NCI-H2227 (cell line): Measurements from ENCODE around the gene TDRD12.
"Not testable (repeated sequence)": the region's sequence is repeated elsewhere in the genome, so short reads cannot be mapped to it uniquely, and the experiment has no call there.

ENCODE experiments used
- DNase-seq: peaks from one replicate; lab custom pipeline; 2025; ENCODE audit not compliant: unreplicated experiment; lab: John Stamatoyannopoulos, UW

TDRD12 gene

GRCh38 chr19:32830231-32831014, 110.9 kb downstream of the TDRD12 start:
- DNase-seq = no peak

GRCh38 chr19:32831611-32832010, 112.0 kb downstream of the TDRD12 start:
- DNase-seq = no peak

- not testable (repeated sequence) for DNase-seq
These were observed 112.5 kb downstream of the TDRD12 start for GRCh38 chr19:32832094-32832493.

GRCh38 chr19:32832825-32833224, 113.3 kb downstream of the TDRD12 start:
- DNase-seq = not testable (repeated sequence)

- DNase-seq = not testable (repeated sequence)
These were observed 113.8 kb downstream of the TDRD12 start for GRCh38 chr19:32833388-32833787.

GRCh38 chr19:32837531-32837930, 118.0 kb downstream of the TDRD12 start:
- DNase-seq = no peak

GRCh38 chr19:32842061-32842460, 122.5 kb downstream of the TDRD12 start:
- DNase-seq = no peak

- DNase-seq = no peak
These were observed 124.2 kb downstream of the TDRD12 start for GRCh38 chr19:32843716-32844245.

- not testable (repeated sequence) for DNase-seq
These were observed 128.5 kb downstream of the TDRD12 start for GRCh38 chr19:32848035-32848434.

- DNase-seq = no peak
These were observed 132.6 kb downstream of the TDRD12 start for GRCh38 chr19:32852216-32852615.

- DNase-seq = not testable (repeated sequence)
These were observed 137.3 kb downstream of the TDRD12 start for GRCh38 chr19:32856818-32857217.

GRCh38 chr19:32857584-32857983, 138.0 kb downstream of the TDRD12 start:
- no peak for DNase-seq

- no peak for DNase-seq
These were observed 138.6 kb downstream of the TDRD12 start for GRCh38 chr19:32858155-32858554.

GRCh38 chr19:32858559-32858958, 139.0 kb downstream of the TDRD12 start:
- no peak for DNase-seq

GRCh38 chr19:32859591-32859990, 140.0 kb downstream of the TDRD12 start:
- DNase-seq = no peak

- no peak for DNase-seq
These were observed 142.0 kb downstream of the TDRD12 start for GRCh38 chr19:32861596-32861995.

GRCh38 chr19:32862173-32862572, 142.6 kb downstream of the TDRD12 start:
- no peak for DNase-seq

- DNase-seq = no peak
These were observed 143.2 kb downstream of the TDRD12 start for GRCh38 chr19:32862741-32863140.

- DNase-seq = no peak
These were observed 143.7 kb downstream of the TDRD12 start for GRCh38 chr19:32863301-32863700.

- DNase-seq = no peak
These were observed 144.3 kb downstream of the TDRD12 start for GRCh38 chr19:32863841-32864240.

GRCh38 chr19:32864318-32865007, 144.9 kb downstream of the TDRD12 start:
- DNase-seq = no peak

- no peak for DNase-seq
These were observed 145.8 kb downstream of the TDRD12 start for GRCh38 chr19:32865326-32865725.
